GM12874 (cell line): ENCODE measurements around the gene SORCS3.

ENCODE experiments used
- TF ChIP-seq, protein P1 (sequence below): IDR thresholded peaks from 2 replicates; pipeline ENCODE4 v1.5.1; 2011; ENCODE audit warnings: low read depth, mild to moderate bottlenecking, control low read depth, low read length, moderate library complexity; ENCODE audit not compliant: insufficient read depth

Gene SORCS3

GRCh38 chr10:104903433-104903832, 262.3 kb downstream of the SORCS3 start:
- TF ChIP-seq, protein P1, sequence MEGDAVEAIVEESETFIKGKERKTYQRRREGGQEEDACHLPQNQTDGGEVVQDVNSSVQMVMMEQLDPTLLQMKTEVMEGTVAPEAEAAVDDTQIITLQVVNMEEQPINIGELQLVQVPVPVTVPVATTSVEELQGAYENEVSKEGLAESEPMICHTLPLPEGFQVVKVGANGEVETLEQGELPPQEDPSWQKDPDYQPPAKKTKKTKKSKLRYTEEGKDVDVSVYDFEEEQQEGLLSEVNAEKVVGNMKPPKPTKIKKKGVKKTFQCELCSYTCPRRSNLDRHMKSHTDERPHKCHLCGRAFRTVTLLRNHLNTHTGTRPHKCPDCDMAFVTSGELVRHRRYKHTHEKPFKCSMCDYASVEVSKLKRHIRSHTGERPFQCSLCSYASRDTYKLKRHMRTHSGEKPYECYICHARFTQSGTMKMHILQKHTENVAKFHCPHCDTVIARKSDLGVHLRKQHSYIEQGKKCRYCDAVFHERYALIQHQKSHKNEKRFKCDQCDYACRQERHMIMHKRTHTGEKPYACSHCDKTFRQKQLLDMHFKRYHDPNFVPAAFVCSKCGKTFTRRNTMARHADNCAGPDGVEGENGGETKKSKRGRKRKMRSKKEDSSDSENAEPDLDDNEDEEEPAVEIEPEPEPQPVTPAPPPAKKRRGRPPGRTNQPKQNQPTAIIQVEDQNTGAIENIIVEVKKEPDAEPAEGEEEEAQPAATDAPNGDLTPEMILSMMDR = no peak

GRCh38 chr10:104904753-104905323, 263.7 kb downstream of the SORCS3 start:
- TF ChIP-seq, protein P1 = no peak

GRCh38 chr10:104906112-104906511, 265.0 kb downstream of the SORCS3 start:
- TF ChIP-seq, protein P1 = no peak

DNA sequence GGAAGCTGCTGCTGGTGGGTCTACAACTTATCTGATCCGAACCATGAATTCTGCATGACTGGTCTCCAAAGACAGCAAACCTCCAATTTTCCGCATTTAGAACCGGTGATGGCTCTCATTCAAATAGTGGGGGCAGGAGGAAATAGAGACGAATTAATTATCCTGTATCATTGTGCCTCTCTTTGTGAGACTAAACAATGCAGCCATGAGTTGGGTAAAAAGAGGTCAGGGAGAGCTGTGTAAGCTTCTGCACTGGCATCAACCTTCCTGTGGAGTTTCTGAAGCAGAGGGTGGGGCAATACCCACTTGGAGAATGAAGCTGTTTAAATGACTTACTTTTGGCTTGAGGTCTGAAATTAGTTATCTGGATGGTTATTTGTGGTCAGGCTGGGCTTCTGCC, 266.4 kb downstream of the SORCS3 start:
- TF ChIP-seq, protein P1 = no peak

DNA sequence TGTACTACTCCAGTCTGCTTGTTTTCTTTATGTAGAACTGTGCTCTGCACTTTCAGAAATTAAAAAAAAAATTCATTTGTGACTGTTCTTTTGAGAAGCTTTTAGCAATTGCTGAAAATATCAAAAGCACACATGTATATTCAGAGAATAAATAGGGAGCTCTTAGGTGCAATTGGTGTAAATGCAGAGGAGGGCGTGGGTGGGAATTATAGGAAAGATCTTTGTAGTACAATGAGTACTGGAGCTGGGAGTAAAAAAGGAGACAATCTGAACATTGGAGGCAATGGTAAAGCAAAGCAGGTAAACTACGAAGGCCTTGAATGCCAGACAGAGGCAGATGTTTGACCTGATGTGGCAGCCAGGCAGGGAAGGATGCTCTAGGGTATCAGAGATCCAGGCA, 267.5 kb downstream of the SORCS3 start:
- TF ChIP-seq, protein P1 = no peak

DNA sequence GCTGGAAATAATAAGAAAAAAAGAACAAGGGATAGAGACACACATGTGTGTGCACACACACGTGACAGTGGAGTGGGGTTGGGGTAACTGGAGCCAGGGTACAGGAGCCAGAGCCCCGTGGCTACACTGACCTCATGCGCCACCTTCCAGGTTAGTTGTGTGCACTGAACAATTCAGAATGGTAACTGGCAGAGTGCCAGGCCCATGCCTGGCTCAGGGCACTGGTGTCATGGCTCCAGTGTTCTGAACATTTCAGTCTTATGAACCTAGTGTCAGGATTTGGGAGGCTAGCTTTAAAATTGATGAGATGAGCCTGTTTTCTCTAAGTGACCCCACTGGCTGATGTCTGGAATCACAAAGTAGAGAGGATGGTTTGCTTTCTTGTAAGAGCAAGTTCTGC, 269.6 kb downstream of the SORCS3 start:
- TF ChIP-seq, protein P1 = no peak

DNA sequence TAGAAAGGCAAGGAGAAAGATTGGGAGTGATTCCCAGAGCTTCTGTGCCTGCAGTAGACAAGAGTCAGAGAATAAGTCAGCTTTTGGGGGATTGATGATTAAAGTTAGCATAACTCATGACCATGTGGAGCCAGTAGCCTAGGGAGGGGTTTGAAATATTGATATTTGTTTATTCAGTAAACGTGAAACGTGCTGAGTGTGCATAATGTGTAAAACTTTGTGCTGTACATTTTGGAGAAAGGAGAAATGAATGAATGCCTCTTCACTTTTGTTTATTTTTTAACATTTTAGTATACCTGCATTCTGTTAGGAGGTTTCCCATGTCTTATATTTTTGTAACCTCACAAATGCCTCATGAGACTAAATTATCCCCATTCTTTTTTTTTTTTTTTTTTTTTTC, 272.3 kb downstream of the SORCS3 start:
- TF ChIP-seq, protein P1 = no peak
